ENCODE measurements around the gene FUT1. TPM values are rescaled to one million over a fixed set of nuclear protein-coding genes. Genes with fewer than 3 reads are reported as not detected.

Gene FUT1
- total and polyA plus RNA-seq, 2 donors: 0.52 to 1.3 TPM

- 42% methylated on average over 4 of the region's 4 CpGs for WGBS
- DNase-seq (ENCODE audit: low read depth in 6 of 9, low spot score in 9 of 9): no peak
Measured at GRCh38 chr19:48698046-48698445, 54.4 kb downstream of the FUT1 start.

More at GRCh38 chr19:48698046-48698445, 54.4 kb downstream of the FUT1 start:
- Histone ChIP-seq H3K4me1 (ENCODE audit: control insufficient read depth in 2 of 2, insufficient read depth in 2 of 2, low read length in 2 of 2) (peaks cover 6 to 10% of the 10 kb centered on the region in 2 donors), H3K36me3 (ENCODE audit: control insufficient read depth in 2 of 2, insufficient read depth in 2 of 2, low read length in 1 of 2) (peaks cover 0 to 3% of the 10 kb centered on the region in 2 donors), H3K27ac (ENCODE audit: low read depth in 1 of 2, low read length in 1 of 2) (no peak overlapping the region), H3K9me3 (ENCODE audit: control insufficient read depth in 2 of 2, insufficient read depth in 1 of 2, low read length in 1 of 2) (peaks cover 0 to 9% of the 10 kb centered on the region in 2 donors), H3K4me3 (ENCODE audit: low read length in 2 of 2) (no peak overlapping the region), H3K27me3 (ENCODE audit: control insufficient read depth in 2 of 2, insufficient read depth in 1 of 2, low read length in 1 of 2) (peaks cover 0 to 30% of the 10 kb centered on the region in 2 donors)

Other genes starting within 250 kb of the FUT1 start
- gene LMTK3, start 240.8 kb downstream of the FUT1 start, total RNA-seq: 0.19 TPM
- 1.5 TPM for gene LMTK3, start 240.8 kb downstream of the FUT1 start, polyA plus RNA-seq
- gene SULT2B1, start 200.5 kb downstream of the FUT1 start, total RNA-seq: 0.09 TPM
- gene SULT2B1, start 200.5 kb downstream of the FUT1 start, polyA plus RNA-seq: 4.3 TPM
- gene SPACA4, start 145.9 kb downstream of the FUT1 start, total RNA-seq: not detected
- not detected for gene SPACA4, start 145.9 kb downstream of the FUT1 start, polyA plus RNA-seq
- 0.33 TPM for gene FAM83E, start 137.6 kb downstream of the FUT1 start, total RNA-seq
- gene FAM83E, start 137.6 kb downstream of the FUT1 start, polyA plus RNA-seq: 2.2 TPM
- gene RPL18, start 133.5 kb downstream of the FUT1 start, total RNA-seq: 2,287 TPM
- 2,606 TPM for gene RPL18, start 133.5 kb downstream of the FUT1 start, polyA plus RNA-seq
- 4.6 TPM for gene SPHK2, start 133.1 kb downstream of the FUT1 start, total RNA-seq
- gene SPHK2, start 133.1 kb downstream of the FUT1 start, polyA plus RNA-seq: 13.4 TPM
- 15.8 TPM for gene DBP, start 115.3 kb downstream of the FUT1 start, total RNA-seq
- 21.2 TPM for gene DBP, start 115.3 kb downstream of the FUT1 start, polyA plus RNA-seq
- gene CA11, start 106.5 kb downstream of the FUT1 start, total RNA-seq: 9.8 TPM
- gene CA11, start 106.5 kb downstream of the FUT1 start, polyA plus RNA-seq: 15.3 TPM
- gene NTN5, start 79.6 kb downstream of the FUT1 start, total RNA-seq: 0.09 TPM
- gene NTN5, start 79.6 kb downstream of the FUT1 start, polyA plus RNA-seq: 3.5 TPM
- gene FUT2, start 56.7 kb downstream of the FUT1 start, total RNA-seq: 0.66 TPM
- gene FUT2, start 56.7 kb downstream of the FUT1 start, polyA plus RNA-seq: 3.2 TPM
- 0.38 TPM for gene MAMSTR, start 32.9 kb downstream of the FUT1 start, total RNA-seq
- 1.2 TPM for gene MAMSTR, start 32.9 kb downstream of the FUT1 start, polyA plus RNA-seq
- gene RASIP1, start 12.0 kb downstream of the FUT1 start, total RNA-seq: 3.3 TPM
- 15.6 TPM for gene RASIP1, start 12.0 kb downstream of the FUT1 start, polyA plus RNA-seq
- gene IZUMO1, start 5.7 kb downstream of the FUT1 start, total RNA-seq: 0.05 TPM
- gene IZUMO1, start 5.7 kb downstream of the FUT1 start, polyA plus RNA-seq: 0.18 TPM
- gene FGF21, start 2.9 kb upstream of the FUT1 start, total RNA-seq: not detected
- 0.11 TPM for gene FGF21, start 2.9 kb upstream of the FUT1 start, polyA plus RNA-seq
- 18.9 TPM for gene BCAT2, start 58.4 kb upstream of the FUT1 start, total RNA-seq
- gene BCAT2, start 58.4 kb upstream of the FUT1 start, polyA plus RNA-seq: 37.5 TPM
- 9.9 TPM for gene HSD17B14, start 83.8 kb upstream of the FUT1 start, total RNA-seq
- gene HSD17B14, start 83.8 kb upstream of the FUT1 start, polyA plus RNA-seq: 20.4 TPM
- 4.1 TPM for gene PLEKHA4, start 116.0 kb upstream of the FUT1 start, total RNA-seq
- gene PLEKHA4, start 116.0 kb upstream of the FUT1 start, polyA plus RNA-seq: 17.3 TPM
- 12.1 TPM for gene PPP1R15A, start 119.8 kb upstream of the FUT1 start, total RNA-seq
- gene PPP1R15A, start 119.8 kb upstream of the FUT1 start, polyA plus RNA-seq: 40.0 TPM
- gene TULP2, start 146.1 kb upstream of the FUT1 start, total RNA-seq: not detected
- gene TULP2, start 146.1 kb upstream of the FUT1 start, polyA plus RNA-seq: 0.02 TPM
- 42.3 TPM for gene NUCB1, start 147.7 kb upstream of the FUT1 start, total RNA-seq
- 119 TPM for gene NUCB1, start 147.7 kb upstream of the FUT1 start, polyA plus RNA-seq
- 0.28 TPM for gene DHDH, start 181.1 kb upstream of the FUT1 start, total RNA-seq
- 1.0 TPM for gene DHDH, start 181.1 kb upstream of the FUT1 start, polyA plus RNA-seq
- 62.6 TPM for gene BAX, start 202.2 kb upstream of the FUT1 start, total RNA-seq
- 126 TPM for gene BAX, start 202.2 kb upstream of the FUT1 start, polyA plus RNA-seq
- gene FTL, start 212.7 kb upstream of the FUT1 start, total RNA-seq: 1,031 TPM
- gene FTL, start 212.7 kb upstream of the FUT1 start, polyA plus RNA-seq: 8,316 TPM
- gene GYS1, start 240.7 kb upstream of the FUT1 start, total RNA-seq: 14.0 TPM
- gene GYS1, start 240.7 kb upstream of the FUT1 start, polyA plus RNA-seq: 22.2 TPM
- gene RUVBL2, start 241.2 kb upstream of the FUT1 start, total RNA-seq: 107 TPM
- 52.0 TPM for gene RUVBL2, start 241.2 kb upstream of the FUT1 start, polyA plus RNA-seq